HEK293 (cell line): Measurements from ENCODE around the gene MAPK8IP3.

Experiments used
- CTCF ChIA-PET: fragments of 350-600 bp; formaldehyde crosslinking; extraction: SDS; loops from one replicate; lab custom pipeline; 2021; ENCODE audit warnings: antibody characterized with exemption; lab: Yijun Ruan, JAX
- POLR2A ChIA-PET: fragments of 300-600 bp; formaldehyde crosslinking; extraction: SDS; loops from one replicate; lab custom pipeline; 2020; ENCODE audit warnings: antibody characterized with exemption, inconsistent platforms; lab: Yijun Ruan, JAX
- H3K27ac ChIP-seq: fragments of 200-500 bp; sonication (Bioruptor generic); 2 replicates; pipeline ENCODE4 v1.5.1; 2014; ENCODE audit warnings: low read depth, low read length, control low read depth, inconsistent platforms; ENCODE audit errors: extremely low read depth
- H3K36me3 ChIP-seq, 2 experiments: fragments of 200-500 bp in 1 of 2; sonication (Bioruptor generic) in 1 of 2; 1 replicate in 1 of 2; 2 replicates in 1 of 2; pipeline ENCODE4 v1.5.1; 2014 to 2017; ENCODE audit warnings: inconsistent platforms in 2 of 2, low read length in 2 of 2; ENCODE audit not compliant: control insufficient read depth in 2 of 2, insufficient read depth in 1 of 2
- H3K4me1 ChIP-seq: fragments of 200-500 bp; sonication (Bioruptor generic); 2 replicates; pipeline ENCODE4 v1.5.1; 2014; ENCODE audit warnings: mild to moderate bottlenecking, low read length, inconsistent platforms; ENCODE audit not compliant: control insufficient read depth, insufficient read depth
- H3K4me3 ChIP-seq: 2 replicates; pipeline ENCODE4 v1.5.1; 2011; ENCODE audit warnings: low read depth, mild to moderate bottlenecking, control low read depth, low read length, moderate library complexity
- H3K9me3 ChIP-seq: fragments of 200-500 bp; sonication (Bioruptor generic); 2 replicates; pipeline ENCODE4 v1.5.1; 2014; ENCODE audit warnings: low read depth, low read length, inconsistent platforms; ENCODE audit not compliant: control insufficient read depth, insufficient read depth
- GLI2 ChIP-seq: fragments of 450-650 bp; formaldehyde crosslinking; IDR thresholded peaks from 2 replicates; pipeline ENCODE4; 2017; ENCODE audit warnings: missing biosample characterization, missing genetic modification characterization, low read depth, borderline replicate concordance
- KLF1 ChIP-seq: fragments of 450-650 bp; formaldehyde crosslinking; IDR thresholded peaks from 2 replicates; pipeline ENCODE4 v1.5.1; 2016; ENCODE audit warnings: missing biosample characterization, missing genetic modification characterization
- OVOL3 ChIP-seq: fragments of 450-650 bp; formaldehyde crosslinking; IDR thresholded peaks from 2 replicates; pipeline ENCODE4 v1.5.1; 2016; ENCODE audit warnings: missing biosample characterization, missing genetic modification characterization
- SCRT2 ChIP-seq: fragments of 450-650 bp; formaldehyde crosslinking; IDR thresholded peaks from 2 replicates; pipeline ENCODE4 v1.5.1; 2016; ENCODE audit warnings: missing biosample characterization, missing genetic modification characterization
- SP7 ChIP-seq: fragments of 450-650 bp; formaldehyde crosslinking; IDR thresholded peaks from 2 replicates; pipeline ENCODE4 v1.5.1; 2016; ENCODE audit warnings: missing biosample characterization, missing genetic modification characterization
- ZBTB44 ChIP-seq: fragments of 450-650 bp; IDR thresholded peaks from 2 replicates; pipeline ENCODE4 v1.5.1; 2018; ENCODE audit warnings: missing biosample characterization, mild to moderate bottlenecking, missing genetic modification characterization
- ZIC2 ChIP-seq: fragments of 450-650 bp; formaldehyde crosslinking; IDR thresholded peaks from 2 replicates; pipeline ENCODE4 v1.5.1; 2016; ENCODE audit warnings: missing biosample characterization, missing genetic modification characterization
- ZNF16 ChIP-seq: fragments of 450-650 bp; formaldehyde crosslinking; IDR thresholded peaks from 2 replicates; pipeline ENCODE4 v1.5.1; 2016; ENCODE audit warnings: low read depth, missing biosample characterization, missing genetic modification characterization
- ZNF184 ChIP-seq: fragments of 450-650 bp; IDR thresholded peaks from 2 replicates; pipeline ENCODE4 v1.5.1; 2018; ENCODE audit warnings: missing biosample characterization, mild to moderate bottlenecking, missing genetic modification characterization
- ZNF23 ChIP-seq: fragments of 450-650 bp; formaldehyde crosslinking; IDR thresholded peaks from 2 replicates; pipeline ENCODE4 v1.5.1; 2016; ENCODE audit warnings: missing biosample characterization, missing genetic modification characterization, borderline replicate concordance
- ZNF280D ChIP-seq: fragments of 450-650 bp; formaldehyde crosslinking; IDR thresholded peaks from 2 replicates; pipeline ENCODE4 v1.5.1; 2016; ENCODE audit warnings: missing biosample characterization, missing genetic modification characterization
- ZNF398 ChIP-seq: fragments of 450-650 bp; formaldehyde crosslinking; IDR thresholded peaks from 2 replicates; pipeline ENCODE4 v1.5.1; 2017; ENCODE audit warnings: missing biosample characterization, missing genetic modification characterization
- ZNF521 ChIP-seq: fragments of 450-650 bp; formaldehyde crosslinking; IDR thresholded peaks from 2 replicates; pipeline ENCODE4 v1.5.1; 2017; ENCODE audit warnings: missing biosample characterization, mild to moderate bottlenecking, missing genetic modification characterization
- ZNF580 ChIP-seq: fragments of 450-650 bp; formaldehyde crosslinking; IDR thresholded peaks from 2 replicates; pipeline ENCODE4 v1.5.1; 2016; ENCODE audit warnings: missing biosample characterization, missing genetic modification characterization
- ZNF600 ChIP-seq: fragments of 450-650 bp; formaldehyde crosslinking; IDR thresholded peaks from 2 replicates; pipeline ENCODE4 v1.5.1; 2016; ENCODE audit warnings: missing biosample characterization, missing genetic modification characterization
- ZNF664 ChIP-seq: fragments of 450-650 bp; formaldehyde crosslinking; IDR thresholded peaks from 2 replicates; pipeline ENCODE4 v1.5.1; 2016; ENCODE audit warnings: missing biosample characterization, missing genetic modification characterization
- ZNF670 ChIP-seq: fragments of 450-650 bp; formaldehyde crosslinking; IDR thresholded peaks from 2 replicates; pipeline ENCODE4 v1.5.1; 2016; ENCODE audit warnings: missing biosample characterization, missing genetic modification characterization, low read depth

Gene MAPK8IP3

GRCh38 chr16:1681032-1681431 is 25.0 kb upstream of the MAPK8IP3 start:
- Histone ChIP-seq H3K4me1 (no peaks in the 10 kb centered on the region; the same call in 1 of the 2 replicates), H3K27ac (no peak overlapping the region), H3K4me3 (no peak overlapping the region), H3K36me3 (peaks cover 15 to 53% of the 10 kb centered on the region in 2 experiments; a peak in 2 of 3 replicates), H3K9me3 (no peaks in the 10 kb centered on the region)
- CTCF ChIA-PET: interaction anchor here (0.8 to 1.6 kb wide), 3 partner anchors 19 to 24 kb away, joined by 3 to 4 read pairs (median 3); no protein-coding TSS in a partner anchor
- TF ChIP-seq ZNF664 (tag by site-specific recombination): no peak
- peak; percentile 65; the same call in 1 of the 2 replicates for TF ChIP-seq SCRT2 (tag by site-specific recombination)
- POLR2A ChIA-PET: interaction anchor here (1.7 kb wide), 1 partner anchor 25 kb away, joined by 6 read pairs; the partner anchor contains the start of gene MAPK8IP3

GRCh38 chr16:1687427-1688316 is 18.3 kb upstream of the MAPK8IP3 start:
- no peaks in the 10 kb centered on the region for H3K9me3 ChIP-seq
- H3K4me1 ChIP-seq: no peaks in the 10 kb centered on the region; the same call in 1 of the 2 replicates
- ChIA-PET POLR2A (interaction anchor here (0.5 to 1.3 kb wide), 2 partner anchors 10 to 76 kb away, joined by 3 to 6 read pairs; partner anchors contain the start of gene JPT2), CTCF (interaction anchor here (1.0 kb wide), 1 partner anchor 20 kb away, joined by 3 read pairs; no protein-coding TSS in a partner anchor)
- H3K36me3 ChIP-seq: peaks cover 47 to 90% of the 10 kb centered on the region in 2 experiments
- H3K4me3 ChIP-seq: no peak overlapping the region
- TF ChIP-seq GLI2 (tag by site-specific recombination) (no peak), OVOL3 (tag by site-specific recombination) (no peak), ZIC2 (tag by site-specific recombination) (peak; percentile 58), ZNF600 (tag by site-specific recombination) (peak; percentile 66), ZNF398 (tag by site-specific recombination) (no peak), ZNF16 (tag by site-specific recombination) (no peak), ZNF23 (tag by site-specific recombination) (no peak)
- no peak overlapping the region for H3K27ac ChIP-seq

- POLR2A ChIA-PET: interaction anchor here (2.5 kb wide), 1 partner anchor 17 kb away, joined by 16 read pairs; the partner anchor contains the start of gene MAPK8IP3
- CTCF ChIA-PET: interaction anchor here (0.6 to 1.0 kb wide), 2 partner anchors 12 to 21 kb away, joined by 3 read pairs; no protein-coding TSS in a partner anchor
- H3K36me3 ChIP-seq: peaks cover 57 to 94% of the 10 kb centered on the region in 2 experiments
- no peak overlapping the region for H3K27ac ChIP-seq
- TF ChIP-seq KLF1 (no peak), OVOL3 (tag by site-specific recombination) (no peak), SP7 (tag by site-specific recombination) (0 out of 2 replicates have a peak, but pooled peaks have one; percentile 14), ZNF521 (no peak)
- H3K4me3 ChIP-seq: no peak overlapping the region
- no peaks in the 10 kb centered on the region for H3K9me3 ChIP-seq
- H3K4me1 ChIP-seq: no peaks in the 10 kb centered on the region; the same call in 1 of the 2 replicates
Observed at GRCh38 chr16:1688807-1689560, 17.0 kb upstream of the MAPK8IP3 start.

DNA sequence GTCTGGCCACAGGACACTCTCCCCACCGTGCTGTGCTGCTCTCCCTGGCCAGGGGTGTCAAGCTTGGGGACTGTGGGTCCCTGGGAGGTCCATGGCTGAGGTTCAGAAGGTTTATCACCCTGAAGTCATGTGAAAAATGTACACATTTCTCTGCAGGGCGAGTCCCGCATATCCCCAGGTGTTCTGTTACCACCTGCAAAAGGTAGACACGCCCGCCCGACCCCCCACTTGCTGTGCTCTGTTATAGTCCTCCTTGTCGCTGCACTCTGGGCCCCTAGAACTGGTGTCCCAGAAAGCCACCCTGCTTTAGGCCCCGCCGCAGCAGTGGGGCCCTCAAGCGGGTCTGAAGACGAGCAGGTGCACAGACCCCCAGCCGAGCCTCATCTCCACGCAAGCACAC is 16.1 kb upstream of the MAPK8IP3 start:
- peaks cover 56 to 94% of the 10 kb centered on the region in 2 experiments for H3K36me3 ChIP-seq
- ChIA-PET POLR2A (interaction anchor here (2.5 kb wide), 1 partner anchor 16 kb away, joined by 16 read pairs; the partner anchor contains the start of gene MAPK8IP3), CTCF (interaction anchor here (0.7 kb wide), 1 partner anchor 649 kb away, joined by 3 read pairs; no protein-coding TSS in a partner anchor)
- H3K4me3 ChIP-seq: no peak overlapping the region
- H3K27ac ChIP-seq: no peak overlapping the region
- H3K9me3 ChIP-seq: no peaks in the 10 kb centered on the region
- H3K4me1 ChIP-seq: no peaks in the 10 kb centered on the region; the same call in 1 of the 2 replicates
- TF ChIP-seq ZNF184 (tag by site-specific recombination) (no peak), ZNF670 (tag by site-specific recombination) (no peak), ZNF580 (tag by site-specific recombination) (no peak), ZNF280D (tag by site-specific recombination) (no peak), ZBTB44 (tag by site-specific recombination) (no peak)
